GM10266 (cell line): ENCODE data around the gene IFNLR1.

Source experiments
- DNase-seq: peaks from one replicate; pipeline ENCODE4 v3.0.0; 2012; ENCODE audit errors: extremely low spot score
- TF ChIP-seq, protein P1 (sequence below): IDR thresholded peaks from 2 replicates; pipeline ENCODE4 v1.5.1; 2012; ENCODE audit warnings: mild to moderate bottlenecking, low read depth; ENCODE audit not compliant: control insufficient read depth, insufficient read depth; ENCODE audit errors: missing control alignments

Gene IFNLR1

DNA sequence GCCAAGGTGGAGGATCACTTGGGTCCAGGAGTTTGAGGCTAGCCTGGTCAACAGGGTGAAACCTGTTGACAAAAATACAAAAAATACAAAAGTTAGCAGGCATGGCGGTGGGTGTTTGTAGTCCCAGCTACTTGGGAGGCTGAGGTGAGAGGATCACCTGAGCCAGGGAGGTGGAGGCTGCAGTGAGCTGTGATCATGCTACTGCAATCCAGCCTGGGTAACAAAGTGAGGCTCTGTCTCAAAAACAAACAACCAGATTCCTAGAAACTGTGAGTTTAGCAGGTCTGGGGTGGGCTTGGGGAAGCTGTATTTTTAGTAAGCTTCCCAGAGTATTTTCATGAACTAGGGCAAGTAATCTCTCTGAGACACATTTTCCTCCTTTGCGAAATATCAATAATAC, 70.0 kb downstream of the IFNLR1 start:
- TF ChIP-seq, protein P1, sequence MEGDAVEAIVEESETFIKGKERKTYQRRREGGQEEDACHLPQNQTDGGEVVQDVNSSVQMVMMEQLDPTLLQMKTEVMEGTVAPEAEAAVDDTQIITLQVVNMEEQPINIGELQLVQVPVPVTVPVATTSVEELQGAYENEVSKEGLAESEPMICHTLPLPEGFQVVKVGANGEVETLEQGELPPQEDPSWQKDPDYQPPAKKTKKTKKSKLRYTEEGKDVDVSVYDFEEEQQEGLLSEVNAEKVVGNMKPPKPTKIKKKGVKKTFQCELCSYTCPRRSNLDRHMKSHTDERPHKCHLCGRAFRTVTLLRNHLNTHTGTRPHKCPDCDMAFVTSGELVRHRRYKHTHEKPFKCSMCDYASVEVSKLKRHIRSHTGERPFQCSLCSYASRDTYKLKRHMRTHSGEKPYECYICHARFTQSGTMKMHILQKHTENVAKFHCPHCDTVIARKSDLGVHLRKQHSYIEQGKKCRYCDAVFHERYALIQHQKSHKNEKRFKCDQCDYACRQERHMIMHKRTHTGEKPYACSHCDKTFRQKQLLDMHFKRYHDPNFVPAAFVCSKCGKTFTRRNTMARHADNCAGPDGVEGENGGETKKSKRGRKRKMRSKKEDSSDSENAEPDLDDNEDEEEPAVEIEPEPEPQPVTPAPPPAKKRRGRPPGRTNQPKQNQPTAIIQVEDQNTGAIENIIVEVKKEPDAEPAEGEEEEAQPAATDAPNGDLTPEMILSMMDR: no peak
- DNase-seq: no peak

DNA sequence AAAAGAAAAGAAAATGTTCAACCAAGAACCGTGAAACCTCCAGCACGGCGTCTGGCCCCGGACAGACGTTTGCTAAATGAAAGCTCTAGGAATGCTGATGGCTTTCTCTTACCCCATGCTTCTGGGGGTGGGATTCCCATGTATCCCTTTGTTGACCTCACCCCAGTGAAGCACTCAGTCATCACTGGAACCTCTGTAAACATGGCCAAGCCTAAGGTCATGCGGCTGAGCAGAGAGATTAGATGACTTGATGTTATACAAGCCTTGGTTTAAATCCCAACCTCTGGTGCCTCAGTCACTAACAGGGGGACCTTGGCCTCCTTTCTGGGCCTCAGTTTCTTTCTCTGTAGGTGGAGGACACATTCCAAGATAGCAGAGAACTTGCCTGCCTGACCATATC, 72.3 kb downstream of the IFNLR1 start:
- TF ChIP-seq, protein P1: no peak
- DNase-seq: no peak

DNA sequence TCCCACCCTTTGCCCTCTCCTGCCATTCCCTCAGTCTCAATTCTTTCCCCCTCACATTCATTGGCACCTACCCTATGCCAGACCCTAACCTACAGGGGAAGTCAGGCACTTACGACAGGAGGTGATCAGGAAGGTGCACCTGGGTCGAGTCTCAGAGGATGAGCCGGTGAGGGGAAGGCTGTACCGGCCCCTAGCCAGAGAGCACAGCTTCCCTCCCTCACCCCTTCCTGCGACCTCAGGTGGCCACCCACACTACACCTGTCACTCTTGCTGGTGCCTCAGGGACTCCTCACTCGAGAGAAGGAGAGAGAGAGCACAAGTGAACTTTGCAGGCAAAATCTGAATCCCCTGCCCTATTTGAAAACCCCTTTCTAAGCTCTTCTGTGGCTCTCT, 73.5 kb downstream of the IFNLR1 start:
- TF ChIP-seq, protein P1: no peak

DNA sequence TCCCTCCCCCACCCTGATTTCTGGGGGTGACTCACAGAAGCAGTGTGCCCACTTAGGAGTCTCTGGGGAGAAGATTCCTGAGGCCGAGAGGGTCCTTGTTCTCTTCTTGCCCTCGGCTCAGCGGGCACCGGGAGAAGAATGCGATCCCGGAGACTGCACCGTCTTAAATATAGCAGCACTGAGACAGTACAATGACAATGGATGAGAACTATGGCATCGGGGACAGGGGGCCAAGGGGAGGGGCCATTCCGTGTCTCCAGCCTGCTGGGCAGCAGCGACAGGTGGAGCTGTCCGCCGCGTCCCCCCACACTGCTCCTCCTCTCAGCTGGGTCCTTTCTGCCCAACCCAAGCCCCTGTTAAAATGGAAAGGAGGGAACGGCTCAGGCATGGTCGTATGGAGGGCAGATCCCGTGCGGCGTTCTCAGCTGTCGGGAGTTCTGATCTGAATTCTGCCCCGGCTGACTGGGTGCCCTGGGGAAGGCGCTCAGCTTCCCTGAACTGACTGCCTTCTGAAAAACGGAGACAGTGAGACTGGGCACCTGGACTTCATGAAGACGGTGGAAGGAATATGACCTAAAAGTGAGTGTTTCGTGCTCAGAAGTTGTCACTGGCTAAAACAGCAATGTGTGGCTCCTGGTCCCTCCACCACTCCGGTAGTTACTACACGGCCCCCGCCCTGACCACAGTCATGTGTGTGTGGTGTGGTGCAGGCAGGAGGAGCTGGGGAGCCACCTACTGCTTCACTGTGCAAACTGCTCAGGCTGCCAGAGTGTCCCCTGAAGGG, 74.9 kb downstream of the IFNLR1 start, which contains the start of gene MYOM3:
TSS of gene MYOM3 (minus strand) at position 140 of the 784 bp plus-strand sequence. CDS start 3,499 bp downstream, outside the sequence.
- TF ChIP-seq, protein P1: peak; percentile 67
- DNase-seq: peak; percentile 79

More for the DNA sequence above, 73.5 kb downstream of the IFNLR1 start:
- no peak for DNase-seq

DNA sequence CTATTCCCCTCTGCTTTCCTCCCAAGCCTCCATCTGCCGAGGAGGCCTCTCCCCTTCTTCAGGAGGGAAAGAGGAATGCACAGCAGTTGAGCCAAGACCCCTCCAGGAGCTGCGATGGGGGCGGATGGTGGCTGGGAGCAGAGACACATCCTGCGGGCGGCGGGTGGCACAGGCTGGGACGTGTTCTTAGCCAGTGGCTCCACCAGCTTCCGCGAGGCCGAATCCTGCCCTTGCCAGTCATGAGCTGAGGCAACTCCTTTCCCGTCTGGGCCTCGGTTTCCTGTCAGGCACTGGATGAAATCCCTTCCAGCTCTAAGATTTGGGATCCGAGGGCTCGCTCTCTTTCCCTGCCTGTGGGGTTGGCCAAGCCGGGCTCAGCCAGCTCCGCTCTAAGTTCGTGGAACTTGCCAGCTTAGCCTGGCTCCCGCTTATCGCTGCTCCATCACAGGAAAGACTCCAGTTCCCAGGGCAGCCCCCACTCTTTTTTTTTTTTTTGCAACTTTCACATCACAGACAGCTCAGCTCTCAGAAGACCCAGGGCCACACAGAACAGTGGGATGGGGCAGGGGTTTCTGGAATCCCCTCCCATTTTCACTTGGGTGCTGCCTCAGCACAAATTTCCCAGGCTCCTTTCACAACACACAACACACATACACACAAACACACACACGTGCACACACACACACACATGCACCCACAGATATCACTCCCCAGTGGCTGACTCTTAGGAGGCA, 75.7 kb downstream of the IFNLR1 start:
- TF ChIP-seq, protein P1: no peak
- DNase-seq: no peak

DNA sequence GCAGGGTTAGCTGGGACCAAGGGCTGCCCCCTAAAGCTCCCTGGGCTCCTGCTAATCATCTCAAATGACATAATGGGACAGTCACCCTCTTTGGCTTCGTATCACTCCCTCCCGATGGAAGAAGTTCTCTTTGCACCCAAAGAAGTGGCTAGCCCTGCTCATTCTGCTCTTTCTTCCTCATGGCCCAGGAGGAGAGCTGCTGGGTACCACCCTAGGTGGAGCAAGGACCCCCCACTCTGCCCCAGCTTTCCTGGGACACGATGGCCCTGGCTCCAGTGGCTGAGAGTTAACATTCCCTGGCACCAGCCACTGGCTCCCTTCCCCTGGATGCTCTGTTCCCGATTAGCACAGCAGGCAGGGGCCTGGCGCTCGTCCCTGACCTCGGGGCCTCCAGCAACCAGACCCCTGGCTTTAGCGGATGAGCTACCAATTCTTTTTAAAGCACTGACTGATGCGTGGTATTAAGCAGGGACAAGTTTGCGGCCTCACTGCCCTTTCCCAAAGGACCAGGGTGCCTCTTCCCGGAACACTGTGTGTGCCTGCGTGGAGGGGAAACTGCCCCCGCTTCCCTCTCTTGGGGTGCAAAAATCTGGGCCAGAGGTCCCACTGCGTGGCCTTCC, 76.3 kb downstream of the IFNLR1 start:
- TF ChIP-seq, protein P1: no peak
- DNase-seq: no peak
